ENCODE results near the gene PTER.

GRCh38 chr10:16493884-16494536 is 57.2 kb downstream of the PTER start:
- no peak for TF ChIP-seq POLR2A (IDR thresholded peaks at IDR 0.05; ENCODE audit: low read length)
- TF ChIP-seq GATA1 (IDR thresholded peaks at IDR 0.05; ENCODE audit: low read depth, low read length): no peak

Measured in erythroblast (primary cell).